Esophagus muscularis mucosa (tissue), 4 donors: ENCODE measurements around the gene EVX2. TPM values are rescaled to one million over a fixed set of nuclear protein-coding genes. Genes with fewer than 3 reads are reported as not detected.

Experiments used
- DNase-seq: peaks from one replicate; pipeline ENCODE4 v3.0.0-alpha.2; 2017; ENCODE audit errors: extremely low spot score
- H3K27ac ChIP-seq, 4 donors: fragments of 200-600 bp; sonication (generic); replicated peaks in 1 of 4; 1 replicate in 3 of 4; 2 replicates in 1 of 4; pipeline ENCODE4 v1.5.1; 2016 to 2019; ENCODE audit warnings: mild to moderate bottlenecking in 1 of 4
- H3K27me3 ChIP-seq, 4 donors: fragments of 200-600 bp; sonication (generic); one replicate each; pipeline versions ENCODE4 v1.5.1 to v1.6.0; 2016 to 2019
- H3K36me3 ChIP-seq, 4 donors: fragments of 200-600 bp; sonication (generic); one replicate each; pipeline ENCODE4 v1.5.1; 2016 to 2019
- H3K4me1 ChIP-seq, 4 donors: fragments of 200-600 bp; sonication (generic); one replicate each; pipeline ENCODE4 v1.5.1; 2016 to 2019
- H3K4me3 ChIP-seq, 4 donors: fragments of 200-600 bp; sonication (generic); 1 replicate in 2 of 4; 2 replicates in 2 of 4; pipeline ENCODE4 v1.5.1; 2016 to 2019; ENCODE audit warnings: mild to moderate bottlenecking in 4 of 4, moderate library complexity in 1 of 4
- H3K9me3 ChIP-seq, 4 donors: fragments of 200-600 bp; sonication (generic); 1 replicate in 3 of 4; 2 replicates in 1 of 4; pipeline ENCODE4 v1.5.1; 2016 to 2019
- CTCF ChIP-seq, 3 experiments: fragments of 200-600 bp in 2 of 3; fragments of 450-650 bp in 1 of 3; sonication (generic) in 2 of 3; IDR thresholded peaks; one replicate each; pipeline ENCODE4 v1.5.1; 2017 to 2019; ENCODE audit warnings: antibody characterized with exemption in 3 of 3, mild to moderate bottlenecking in 2 of 3, moderate library complexity in 1 of 3
- EP300 ChIP-seq: sonication (generic); formaldehyde crosslinking; IDR thresholded peaks from one replicate; pipeline ENCODE4 v1.6.1; 2017; ENCODE audit warnings: antibody characterized with exemption
- POLR2A ChIP-seq: fragments of 450-650 bp; IDR thresholded peaks from one replicate; pipeline ENCODE4 v1.6.1; 2017; ENCODE audit warnings: antibody characterized with exemption, moderate library complexity, mild to moderate bottlenecking, low read depth
- POLR2AphosphoS5 ChIP-seq, 2 donors: sonication (generic); formaldehyde crosslinking; IDR thresholded peaks; one replicate each; pipeline ENCODE4 v1.6.1; 2017; ENCODE audit warnings: antibody characterized with exemption in 2 of 2
- WGBS: methylation state at CpG from one replicate; pipeline ENCODE4 v1.1.5; 2018; 5-methylcytosine and 5-hydroxymethylcytosine counted together
- intact Hi-C: fragments of 100-400 bp; cut with DNase I; formaldehyde crosslinking; loops from one replicate; pipeline ENCODE4 v1.15.1; 2023
- total RNA-seq, 4 donors: library from RNA; depleted of rRNA; stranded (reverse); fragments of >200 nt; gene quantifications; one replicate each; pipeline versions ENCODE4 v1.1.0 to v1.2.1, GENCODE V29; 2016

Gene EVX2
- total RNA-seq, 4 donors from 2014 or later = 0.11 TPM; not detected in 3

- DNase-seq = no peak
- Histone ChIP-seq H3K4me1 (peaks cover 22 to 67% (median 60%) of the 10 kb centered on the region in 4 donors), H3K36me3 (no peaks in the 10 kb centered on the region), H3K27ac (no peak overlapping the region), H3K27me3 (peaks cover 12 to 99% (median 90%) of the 10 kb centered on the region in 4 donors), H3K4me3 (peak overlapping the region in 1 of 4 donors; percentile 22), H3K9me3 (no peaks in the 10 kb centered on the region)
- 5% methylated on average over 17 of the region's 17 CpGs for WGBS
- TF ChIP-seq POLR2AphosphoS5 (IDR thresholded peaks at IDR 0.05) = no peak
- TF ChIP-seq CTCF (IDR thresholded peaks at IDR 0.05) = no peak
- TF ChIP-seq EP300 = no peak
- no peak for TF ChIP-seq POLR2A
- intact Hi-C loops = no loop called here
Measured at GRCh38 chr2:176103742-176104315, 20.1 kb upstream of the EVX2 start.

GRCh38 chr2:176103194-176103593 is 19.4 kb upstream of the EVX2 start:
- Histone ChIP-seq H3K4me1 (peaks cover 20 to 66% (median 58%) of the 10 kb centered on the region in 4 donors), H3K27ac (no peak overlapping the region), H3K27me3 (peaks cover 12 to 99% (median 91%) of the 10 kb centered on the region in 4 donors), H3K9me3 (no peaks in the 10 kb centered on the region), H3K36me3 (no peaks in the 10 kb centered on the region), H3K4me3 (no peak overlapping the region)
- 26% methylated on average over 7 of the region's 7 CpGs for WGBS
- DNase-seq = no peak
- intact Hi-C loops = no loop called here
- TF ChIP-seq CTCF (IDR thresholded peaks at IDR 0.05) = no peak
- TF ChIP-seq POLR2AphosphoS5 (IDR thresholded peaks at IDR 0.05) = no peak
- TF ChIP-seq EP300 = no peak
- no peak for TF ChIP-seq POLR2A

DNA sequence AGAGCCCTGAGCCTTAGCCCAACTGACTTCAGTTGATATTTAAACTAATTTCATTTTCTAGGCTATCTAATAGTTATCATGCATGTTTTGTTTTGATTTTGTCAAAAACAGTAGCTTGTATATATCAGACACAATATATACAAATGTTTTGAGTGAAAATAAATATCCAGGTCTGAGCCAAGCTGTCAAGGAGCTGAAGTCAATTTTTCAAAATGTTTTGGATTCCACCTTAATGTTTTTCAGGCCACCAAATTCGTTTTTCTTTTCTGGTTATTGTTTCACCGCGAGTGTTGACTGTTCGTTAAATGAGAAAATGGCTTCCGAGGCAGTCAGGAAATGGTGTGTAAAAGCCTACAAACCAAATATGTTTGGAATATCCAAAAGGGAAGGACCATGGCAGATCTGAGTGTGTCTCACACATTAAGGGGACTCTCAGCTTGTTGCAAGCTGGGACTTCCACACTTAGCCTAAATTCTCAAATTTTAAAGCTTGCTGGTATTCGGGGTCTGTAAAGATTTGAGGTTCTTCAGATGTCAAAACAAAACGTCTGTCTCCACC is 18.6 kb upstream of the EVX2 start:
- peaks cover 22 to 68% (median 60%) of the 10 kb centered on the region in 4 donors for H3K4me1 ChIP-seq
- no peaks in the 10 kb centered on the region for H3K36me3 ChIP-seq
- no peak overlapping the region for H3K4me3 ChIP-seq
- TF ChIP-seq POLR2A (no peak), CTCF (IDR thresholded peaks at IDR 0.05) (no peak), EP300 (no peak), POLR2AphosphoS5 (IDR thresholded peaks at IDR 0.05) (no peak)
- no peaks in the 10 kb centered on the region for H3K9me3 ChIP-seq
- intact Hi-C loops = no loop called here
- peaks cover 12 to 100% (median 93%) of the 10 kb centered on the region in 4 donors for H3K27me3 ChIP-seq
- 27% methylated on average over 7 of the region's 7 CpGs for WGBS
- DNase-seq = no peak
- H3K27ac ChIP-seq = no peak overlapping the region

- Histone ChIP-seq H3K36me3 (no peaks in the 10 kb centered on the region), H3K27me3 (peaks cover 8 to 100% (median 94%) of the 10 kb centered on the region in 4 donors), H3K4me1 (peaks cover 23 to 68% (median 60%) of the 10 kb centered on the region in 4 donors), H3K27ac (no peak overlapping the region), H3K9me3 (no peaks in the 10 kb centered on the region), H3K4me3 (no peak overlapping the region)
- TF ChIP-seq CTCF (IDR thresholded peaks at IDR 0.05) (no peak), POLR2A (no peak), POLR2AphosphoS5 (IDR thresholded peaks at IDR 0.05) (no peak), EP300 (no peak)
- DNase-seq = no peak
- intact Hi-C loops = no loop called here
- 43% methylated on average over 5 of the region's 5 CpGs for WGBS
Measured at GRCh38 chr2:176101842-176102241, 18.1 kb upstream of the EVX2 start.
